HCT116 (cell line): Measurements from ENCODE around the gene ACOT6. TPM values are rescaled to one million over a fixed set of nuclear protein-coding genes. Genes with fewer than 3 reads are reported as not detected.

Experiments
- ATAC-seq: fragments of 200-7000 bp; cut with Tn5 transposase; 2 replicates; pipeline ENCODE4 v1.9.1; 2020; ENCODE audit warnings: mild to moderate bottlenecking, moderate library complexity
- BruUV-seq: library from RNA; stranded (reverse); fragments of 400-500 nt; replicated peaks from 2 replicates; lab custom pipeline; 2021; lab: Mats Ljungman, UMichigan
- CTCF ChIA-PET: fragments of 300-600 bp; sonication (Branson Sonifier 250); formaldehyde crosslinking; loops from one replicate; lab custom pipeline; 2021; ENCODE audit warnings: antibody characterized with exemption; lab: Charles Lee
- POLR2A ChIA-PET: fragments of 300-600, 350-600 bp; sonication (Branson Sonifier 250); formaldehyde crosslinking; loops from one replicate; lab custom pipeline; 2021; ENCODE audit warnings: antibody characterized with exemption; lab: Charles Lee
- RAD21 ChIA-PET, 2 experiments: fragments of 300-600 bp; sonication (Branson Sonifier 250); formaldehyde crosslinking; loops; one replicate each; lab custom pipeline; 2023; ENCODE audit warnings: low total read pairs in 2 of 2; ENCODE audit not compliant: uncharacterized antibody in 2 of 2, unreplicated experiment in 2 of 2, low non-redundant PET in 1 of 2; lab: Charles Lee
- DNase-seq: peaks from one replicate; pipeline ENCODE4 v3.0.0-alpha.2; 2010; ENCODE audit warnings: low read depth, low spot score
- H2AFZ ChIP-seq: fragments of 200-600 bp; shearing (Covaris generic), sonication (generic); 2 replicates; pipeline ENCODE4 v1.6.1; 2017; ENCODE audit warnings: low read depth, mixed run types, mixed read lengths, antibody characterized with exemption, low read length; ENCODE audit not compliant: poor library complexity, severe bottlenecking
- H3K27ac ChIP-seq: 2 replicates; pipeline ENCODE4 v1.5.1; 2012; ENCODE audit warnings: low read depth, low read length
- H3K27me3 ChIP-seq: fragments of 200-600 bp; sonication (generic); 2 replicates; pipeline ENCODE4 v1.6.1; 2016; ENCODE audit warnings: mixed run types, low read length, mixed read lengths; ENCODE audit not compliant: insufficient read depth
- H3K36me3 ChIP-seq, 2 experiments: fragments of 200-500 bp in 1 of 2; fragments of 200-600 bp in 1 of 2; sonication (Bioruptor generic) in 1 of 2; sonication (generic) in 1 of 2; 2 replicates each; pipeline versions ENCODE4 v1.5.1 to v1.6.1; 2014 to 2016; ENCODE audit warnings: low read length in 2 of 2, inconsistent platforms in 1 of 2, mixed read lengths in 1 of 2, mixed run types in 1 of 2; ENCODE audit not compliant: insufficient read depth in 2 of 2, control insufficient read depth in 1 of 2
- H3K4me1 ChIP-seq, 2 experiments: fragments of 200-600 bp in 1 of 2; sonication (generic) in 1 of 2; 2 replicates each; pipeline versions ENCODE4 v1.5.1 to v1.6.1; 2012 to 2017; ENCODE audit warnings: low read length in 2 of 2, inconsistent platforms in 1 of 2, mild to moderate bottlenecking in 1 of 2, mixed read lengths in 1 of 2, mixed run types in 1 of 2, moderate library complexity in 1 of 2; ENCODE audit not compliant: insufficient read depth in 2 of 2, control insufficient read depth in 1 of 2
- H3K4me2 ChIP-seq: fragments of 200-600 bp; sonication (generic); 2 replicates; pipeline ENCODE4 v1.6.1; 2017; ENCODE audit warnings: mixed run types, low read length, mixed read lengths
- H3K4me3 ChIP-seq, 2 experiments: fragments of 200-600 bp in 1 of 2; sonication (generic) in 1 of 2; replicated peaks in 1 of 2; 2 replicates each; pipeline ENCODE4 v1.5.1; 2011 to 2016; ENCODE audit warnings: low read length in 2 of 2, control low read depth in 1 of 2, low read depth in 1 of 2, mild to moderate bottlenecking in 1 of 2, mixed read lengths in 1 of 2, mixed run types in 1 of 2
- H3K79me2 ChIP-seq: fragments of 200-600 bp; sonication (generic); 2 replicates; pipeline ENCODE4 v1.6.1; 2017; ENCODE audit warnings: mild to moderate bottlenecking, mixed run types, low read length, moderate library complexity, mixed read lengths; ENCODE audit not compliant: insufficient read depth
- H3K9ac ChIP-seq: fragments of 200-600 bp; sonication (generic); 2 replicates; pipeline ENCODE4 v1.6.1; 2016; ENCODE audit warnings: low read length, mixed read lengths
- H3K9me2 ChIP-seq: fragments of 200-600 bp; sonication (generic), shearing (Covaris generic); 2 replicates; pipeline ENCODE4 v1.6.1; 2017; ENCODE audit warnings: mixed run types, mild to moderate bottlenecking, moderate library complexity; ENCODE audit not compliant: insufficient read depth
- H3K9me3 ChIP-seq, 2 experiments: fragments of 200-500 bp in 1 of 2; fragments of 200-600 bp in 1 of 2; sonication (Bioruptor generic) in 1 of 2; sonication (generic) in 1 of 2; 2 replicates each; pipeline ENCODE4 v1.6.1; 2014 to 2017; ENCODE audit warnings: low read length in 2 of 2, mixed read lengths in 2 of 2, inconsistent platforms in 1 of 2, low read depth in 1 of 2, mild to moderate bottlenecking in 1 of 2, mixed run types in 1 of 2, moderate library complexity in 1 of 2; ENCODE audit not compliant: control insufficient read depth in 1 of 2, insufficient read depth in 1 of 2
- H4K20me1 ChIP-seq: fragments of 200-600 bp; sonication (generic), shearing (Covaris generic); 2 replicates; pipeline ENCODE4 v1.6.1; 2017; ENCODE audit warnings: mixed run types, mild to moderate bottlenecking, moderate library complexity; ENCODE audit not compliant: insufficient read depth
- ELF1 ChIP-seq: IDR thresholded peaks from 2 replicates; pipeline ENCODE4 v1.6.1; 2012; ENCODE audit warnings: low read depth, borderline replicate concordance
- RAD21 ChIP-seq: IDR thresholded peaks from 2 replicates; pipeline ENCODE4 v1.6.1; 2012; ENCODE audit warnings: low read depth, mild to moderate bottlenecking
- intact Hi-C: fragments of 100-400 bp; cut with micrococcal nuclease; formaldehyde crosslinking; loops from 2 replicates; pipeline ENCODE4 v1.10.0; 2022
- total RNA-seq: library from RNA; stranded (reverse); gene quantifications from one replicate; pipeline ENCODE4 v1.2.1, GENCODE V29; 2021; ENCODE audit not compliant: unreplicated experiment
- TF ChIP-seq, protein P1 (sequence below), 3 experiments: fragments of 200-600 bp in 1 of 3; sonication (generic) in 1 of 3; IDR thresholded peaks in 2 of 3; conservative IDR thresholded peaks in 1 of 3; 2 replicates each; pipeline ENCODE4 v1.5.1; 2012 to 2017; ENCODE audit warnings: low read depth in 2 of 3, low read length in 2 of 3, antibody characterized with exemption in 1 of 3, borderline replicate concordance in 1 of 3, control low read depth in 1 of 3, mild to moderate bottlenecking in 1 of 3, mixed read lengths in 1 of 3, mixed run types in 1 of 3, moderate library complexity in 1 of 3; ENCODE audit not compliant: insufficient read depth in 1 of 3

Gene ACOT6
- total RNA-seq, 1 experiment from 2014 or later = not detected

DNA sequence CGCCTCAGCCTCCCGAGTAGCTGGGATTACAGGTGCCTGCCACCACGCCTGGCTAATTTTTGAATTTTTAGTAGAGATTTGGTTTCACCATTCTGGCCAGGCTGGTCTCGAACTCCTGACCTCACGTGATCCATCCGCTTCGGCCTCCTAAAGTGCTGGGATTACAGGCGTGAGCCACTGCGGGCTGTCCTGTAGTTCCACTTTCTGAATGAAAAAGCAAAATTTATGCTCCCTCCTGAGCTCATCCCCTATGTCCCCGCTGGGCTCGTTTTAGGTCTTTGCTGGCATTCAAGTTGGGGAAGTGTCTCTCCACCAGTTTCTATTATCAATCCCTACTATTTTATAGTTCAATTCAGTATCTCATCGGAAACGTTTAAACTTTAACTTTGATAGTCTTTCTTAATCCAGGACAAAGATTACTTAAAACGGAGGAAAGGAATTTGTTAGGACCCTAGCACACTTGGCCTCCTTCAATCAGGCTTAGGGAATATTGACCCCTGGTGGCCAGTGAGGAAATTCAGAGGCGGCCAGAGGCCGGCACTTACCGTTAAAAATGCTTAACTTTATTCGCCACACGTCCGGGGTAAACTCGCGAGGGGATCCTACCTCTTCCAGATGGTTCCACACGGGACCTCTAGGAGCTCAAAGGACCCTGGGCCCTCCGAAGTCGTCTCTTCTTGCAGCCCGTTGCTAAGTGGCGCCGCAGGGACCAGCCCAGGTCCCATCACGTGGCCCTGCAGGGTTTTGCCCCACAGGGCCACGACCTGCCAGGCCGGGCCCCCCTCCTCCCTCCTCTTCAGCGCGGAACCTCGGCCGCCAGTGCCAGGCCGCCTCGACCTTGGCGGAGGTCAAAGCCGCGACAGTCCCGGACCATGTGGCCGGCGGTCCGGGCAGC lies 21.0 kb downstream of the ACOT6 start:
- TF ChIP-seq, protein P1, sequence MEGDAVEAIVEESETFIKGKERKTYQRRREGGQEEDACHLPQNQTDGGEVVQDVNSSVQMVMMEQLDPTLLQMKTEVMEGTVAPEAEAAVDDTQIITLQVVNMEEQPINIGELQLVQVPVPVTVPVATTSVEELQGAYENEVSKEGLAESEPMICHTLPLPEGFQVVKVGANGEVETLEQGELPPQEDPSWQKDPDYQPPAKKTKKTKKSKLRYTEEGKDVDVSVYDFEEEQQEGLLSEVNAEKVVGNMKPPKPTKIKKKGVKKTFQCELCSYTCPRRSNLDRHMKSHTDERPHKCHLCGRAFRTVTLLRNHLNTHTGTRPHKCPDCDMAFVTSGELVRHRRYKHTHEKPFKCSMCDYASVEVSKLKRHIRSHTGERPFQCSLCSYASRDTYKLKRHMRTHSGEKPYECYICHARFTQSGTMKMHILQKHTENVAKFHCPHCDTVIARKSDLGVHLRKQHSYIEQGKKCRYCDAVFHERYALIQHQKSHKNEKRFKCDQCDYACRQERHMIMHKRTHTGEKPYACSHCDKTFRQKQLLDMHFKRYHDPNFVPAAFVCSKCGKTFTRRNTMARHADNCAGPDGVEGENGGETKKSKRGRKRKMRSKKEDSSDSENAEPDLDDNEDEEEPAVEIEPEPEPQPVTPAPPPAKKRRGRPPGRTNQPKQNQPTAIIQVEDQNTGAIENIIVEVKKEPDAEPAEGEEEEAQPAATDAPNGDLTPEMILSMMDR (IDR thresholded peaks at IDR 0.05 in 2 of 3, conservative IDR thresholded peaks at IDR 0.05 in 1 of 3; ENCODE audit: borderline replicate concordance in 1 of 3, insufficient read depth in 1 of 3, low read depth in 2 of 3, low read length in 2 of 3) = peak; percentile 79 to 86 (median 81)
- TF ChIP-seq ELF1 (no peak), RAD21 (peak; percentile 80)
- DNase-seq (no peak), ATAC-seq (peak; percentile 92)
- H3K4me2 ChIP-seq = peak overlapping the region; percentile 61
- no peaks in the 10 kb centered on the region for H3K79me2 ChIP-seq
- ChIA-PET RAD21 (interaction anchor here in 1 of 2 experiments (1.1 kb wide), 1 partner anchor 124 kb away, joined by 3 read pairs; no protein-coding TSS in a partner anchor), POLR2A (no interaction called here), CTCF (interaction anchor here (1.0 to 1.9 kb wide), 3 partner anchors 122 to 338 kb away, joined by 5 to 15 read pairs (median 14); no protein-coding TSS in a partner anchor)
- H3K27me3 ChIP-seq = no peaks in the 10 kb centered on the region
- H3K4me3 ChIP-seq = peak overlapping the region in 1 of 2 experiments; percentile 11; a peak in 1 of 4 replicates
- no peaks in the 10 kb centered on the region for H3K9me2 ChIP-seq
- H3K9me3 ChIP-seq = no peaks in the 10 kb centered on the region
- peak overlapping the region; percentile 98 for H2AFZ ChIP-seq
- intact Hi-C loops = loop anchor here (1.0 to 5.0 kb wide), 3 partner anchors 125 to 461 kb away; no protein-coding TSS in a partner anchor
- no peak overlapping the region for H3K9ac ChIP-seq
- no TSS peak for BruUV-seq
- no peaks in the 10 kb centered on the region for H4K20me1 ChIP-seq
- H3K27ac ChIP-seq = no peak overlapping the region
- H3K4me1 ChIP-seq = peaks cover 0 to 8% of the 10 kb centered on the region in 2 experiments; a peak in 1 of 4 replicates
- H3K36me3 ChIP-seq = no peaks in the 10 kb centered on the region
